NK-92 (cell line): ENCODE measurements around the gene GUCA1A.

Source experiments
- DNase-seq: peaks from one replicate; lab custom pipeline; 2025; ENCODE audit not compliant: unreplicated experiment; lab: John Stamatoyannopoulos, UW

The GUCA1A gene

GRCh38 chr6:42173101-42173500 is at the start of gene GUCA1A:
GUCA1A (plus strand) TSS chr6:42173364; CDS start chr6:42173614, 250 bp downstream.
- no peak for DNase-seq

GRCh38 chr6:42123379-42124103 is 49.6 kb upstream of the GUCA1A start:
- no peak for DNase-seq

GRCh38 chr6:42124223-42124836 is 48.8 kb upstream of the GUCA1A start:
- no peak for DNase-seq

- DNase-seq, result no peak
Measured at GRCh38 chr6:42125231-42125630, 47.9 kb upstream of the GUCA1A start.

- DNase-seq, result no peak
Measured at GRCh38 chr6:42125663-42126062, 47.5 kb upstream of the GUCA1A start.

GRCh38 chr6:42128460-42129359 is 44.5 kb upstream of the GUCA1A start:
- no peak for DNase-seq

- DNase-seq, result no peak
Measured at GRCh38 chr6:42129360-42129676, 43.8 kb upstream of the GUCA1A start.

- no peak for DNase-seq
Measured at GRCh38 chr6:42131531-42131930, 41.6 kb upstream of the GUCA1A start.

GRCh38 chr6:42133926-42134325 is 39.2 kb upstream of the GUCA1A start:
- no peak for DNase-seq

- DNase-seq, result no peak
Measured at GRCh38 chr6:42135161-42135560, 38.0 kb upstream of the GUCA1A start.

- DNase-seq, result no peak
Measured at GRCh38 chr6:42135722-42136121, 37.4 kb upstream of the GUCA1A start.

GRCh38 chr6:42136508-42137193 is 36.5 kb upstream of the GUCA1A start:
- DNase-seq, result no peak

GRCh38 chr6:42137194-42137753 is 35.9 kb upstream of the GUCA1A start:
- DNase-seq, result no peak

GRCh38 chr6:42138190-42138589 is 35.0 kb upstream of the GUCA1A start:
- no peak for DNase-seq

- DNase-seq, result no peak
Measured at GRCh38 chr6:42138630-42139619, 34.2 kb upstream of the GUCA1A start.

- no peak for DNase-seq
Measured at GRCh38 chr6:42140032-42140431, 33.1 kb upstream of the GUCA1A start.

- no peak for DNase-seq
Measured at GRCh38 chr6:42140756-42141602, 32.2 kb upstream of the GUCA1A start.

GRCh38 chr6:42141603-42142117 is 31.5 kb upstream of the GUCA1A start:
- DNase-seq, result no peak
